Measurements from ENCODE around the gene MAT2A. TPM values are rescaled to one million over a fixed set of nuclear protein-coding genes. Genes with fewer than 3 reads are reported as not detected.

MAT2A gene
- 72.2 TPM for polyA plus RNA-seq

DNA sequence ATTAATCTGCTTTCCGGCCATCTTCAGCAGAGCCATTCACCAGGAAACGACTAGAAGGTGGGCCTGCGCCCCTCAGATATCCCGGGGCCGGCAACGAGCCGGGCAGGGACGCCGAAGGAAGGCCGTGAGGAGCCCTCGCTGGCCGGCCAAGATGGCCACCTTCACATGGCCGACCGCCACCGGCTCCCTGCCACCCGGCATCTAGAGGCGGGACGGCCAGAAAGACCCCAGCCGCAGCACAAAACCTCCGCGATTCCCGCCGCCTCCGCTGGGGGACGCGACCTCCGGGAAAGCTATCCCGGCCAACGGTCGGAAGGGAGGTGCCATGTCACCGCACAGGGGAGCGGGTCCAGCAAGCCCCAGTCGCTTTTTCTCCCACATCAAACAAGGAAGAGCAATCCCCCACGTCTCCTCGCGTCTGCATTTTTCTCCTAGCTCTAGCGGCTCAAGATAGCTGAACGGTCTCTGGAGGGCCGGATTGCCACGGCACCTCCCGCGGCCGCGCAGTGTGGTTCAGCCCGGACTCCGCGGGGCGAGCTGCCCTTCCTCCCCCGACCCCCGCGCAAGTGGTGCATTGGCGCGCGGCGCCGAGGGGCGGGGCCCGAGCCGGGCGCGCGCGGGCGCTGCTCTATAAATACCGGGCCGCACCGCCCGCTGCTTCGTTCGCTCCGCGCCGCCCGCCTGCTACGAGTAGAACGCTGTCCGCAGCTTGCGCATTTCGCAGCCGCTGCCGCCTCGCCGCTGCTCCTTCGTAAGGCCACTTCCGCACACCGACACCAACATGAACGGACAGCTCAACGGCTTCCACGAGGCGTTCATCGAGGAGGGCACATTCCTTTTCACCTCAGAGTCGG, at the start of gene MAT2A:
MAT2A (plus strand) TSS at position 662 of the 854 bp plus-strand sequence; CDS start at position 782, 120 bp downstream.
- H3K4me1 Mint-ChIP-seq = peaks cover 24 to 34% (median 25%) of the 10 kb centered on the region in 3 donors
- peak within 1 kb of the TSS; percentile 94 to 98 (median 95) for H3K27ac Mint-ChIP-seq
- H3K4me3 Mint-ChIP-seq = peak within 1 kb of the TSS; percentile 94 to 98 (median 96)
- H3K9me3 Mint-ChIP-seq = peaks cover 0 to 2% (median 0%) of the 10 kb centered on the region in 3 donors
- H3K27me3 Mint-ChIP-seq = no peaks in the 10 kb centered on the region
- peaks cover 3% of the 10 kb centered on the region for H3K36me3 Mint-ChIP-seq

DNA sequence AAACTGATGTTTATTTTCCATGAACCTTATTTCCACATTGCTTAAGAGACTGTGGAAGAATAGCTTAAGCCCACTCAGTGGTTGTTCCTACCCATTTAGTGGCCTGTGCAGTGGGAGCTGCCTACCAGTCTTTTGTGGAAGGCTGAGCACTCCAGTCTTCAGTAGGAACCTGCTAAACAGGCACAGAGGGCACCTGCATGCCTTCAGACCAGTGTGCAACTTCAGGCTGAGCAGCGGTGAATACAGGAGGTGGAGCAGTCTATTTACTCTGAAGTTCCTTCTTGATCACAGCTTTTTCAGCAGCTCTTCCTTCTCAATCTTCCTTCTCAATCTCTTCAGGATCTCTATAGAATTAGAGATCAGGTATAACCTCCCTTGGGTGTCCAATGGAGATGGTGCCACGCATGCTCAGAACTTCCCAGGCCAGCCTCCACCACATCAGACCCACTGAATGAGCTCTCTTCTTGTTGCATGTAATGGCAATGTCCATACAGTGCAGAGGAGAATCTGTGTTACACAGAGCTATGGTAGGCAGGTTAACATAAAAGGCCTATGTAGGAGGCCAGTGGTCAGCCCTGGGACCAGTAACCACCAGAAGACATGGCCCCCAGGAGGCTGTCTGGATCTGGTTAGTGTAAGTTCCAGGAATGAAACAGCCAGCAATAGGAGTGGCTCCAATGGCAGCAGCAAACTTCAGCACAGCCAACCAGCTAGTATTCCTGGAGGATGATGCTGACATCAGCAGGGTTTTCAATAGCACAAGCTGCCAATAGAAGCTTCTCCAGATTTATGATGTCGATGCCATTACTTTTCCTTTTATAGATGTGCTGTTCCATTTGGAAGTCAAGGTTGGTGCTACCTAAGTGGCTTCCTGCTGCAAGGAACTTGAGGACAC, 47.9 kb upstream of the MAT2A start:
- Mint-ChIP-seq H3K4me1 (peaks cover 0 to 2% (median 0%) of the 10 kb centered on the region in 3 donors), H3K27me3 (peaks cover 5% of the 10 kb centered on the region), H3K27ac (no peak overlapping the region), H3K36me3 (no peaks in the 10 kb centered on the region), H3K9me3 (peaks cover 3 to 7% (median 4%) of the 10 kb centered on the region in 3 donors), H3K4me3 (no peak overlapping the region)

DNA sequence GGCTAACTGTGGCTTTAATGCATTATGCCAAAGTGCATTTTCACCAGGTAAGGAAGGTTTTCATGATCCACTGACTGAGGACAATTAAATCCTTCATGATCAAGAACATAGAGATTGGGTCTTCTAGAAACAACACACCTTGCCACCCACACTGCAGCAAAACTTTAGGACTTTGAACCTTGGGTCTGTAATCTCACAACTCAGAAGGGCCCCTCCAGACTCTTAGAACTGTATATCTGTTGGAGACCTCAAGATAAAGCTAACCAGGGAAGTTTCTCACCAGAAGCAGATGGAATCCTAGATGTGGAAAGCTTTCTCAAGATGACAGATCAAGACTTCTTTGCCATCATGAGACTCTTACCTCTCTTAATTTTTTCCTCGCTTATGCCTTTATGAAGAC, 42.5 kb upstream of the MAT2A start:
- H3K4me3 Mint-ChIP-seq = no peak overlapping the region
- peaks cover 4% of the 10 kb centered on the region for H3K27me3 Mint-ChIP-seq
- H3K27ac Mint-ChIP-seq = no peak overlapping the region
- no peaks in the 10 kb centered on the region for H3K36me3 Mint-ChIP-seq
- H3K9me3 Mint-ChIP-seq = peaks cover 0 to 2% (median 0%) of the 10 kb centered on the region in 3 donors
- peaks cover 4 to 12% (median 10%) of the 10 kb centered on the region in 3 donors for H3K4me1 Mint-ChIP-seq

DNA sequence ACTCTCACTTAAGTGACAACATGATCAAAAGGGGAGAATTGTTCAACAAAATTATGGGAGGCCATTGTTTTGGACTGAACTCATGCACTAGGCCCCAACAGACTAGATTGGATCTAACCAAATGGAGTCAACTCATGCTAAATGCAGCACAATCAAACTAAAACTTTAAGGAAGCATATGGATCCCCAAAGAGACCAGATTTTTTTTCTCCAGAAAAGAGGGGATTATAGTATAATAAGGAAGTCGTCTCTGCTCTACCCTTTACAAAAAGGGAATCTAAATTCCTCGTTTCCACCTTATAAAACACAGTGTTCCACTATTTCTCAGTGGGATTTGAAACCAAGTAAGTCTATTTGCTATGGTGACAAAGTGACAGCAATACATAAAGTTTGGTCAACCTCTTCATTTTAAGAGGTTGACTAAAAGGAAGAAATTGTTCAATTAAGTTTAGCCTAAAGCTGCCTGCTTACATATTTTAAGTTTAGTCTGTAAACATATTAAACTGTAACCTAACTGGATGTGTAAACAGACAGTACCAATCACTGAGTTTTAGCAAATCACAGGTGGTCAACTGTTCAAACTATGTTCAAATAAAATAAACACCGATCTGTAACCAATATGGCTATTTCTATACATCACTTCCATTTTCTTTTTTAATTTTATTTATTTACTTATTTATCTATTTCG, 40.9 kb upstream of the MAT2A start:
- Mint-ChIP-seq H3K27me3 (peaks cover 4% of the 10 kb centered on the region), H3K4me1 (peaks cover 4 to 12% (median 10%) of the 10 kb centered on the region in 3 donors), H3K4me3 (no peak overlapping the region), H3K27ac (no peak overlapping the region), H3K36me3 (no peaks in the 10 kb centered on the region), H3K9me3 (peaks cover 0 to 2% (median 0%) of the 10 kb centered on the region in 3 donors)

DNA sequence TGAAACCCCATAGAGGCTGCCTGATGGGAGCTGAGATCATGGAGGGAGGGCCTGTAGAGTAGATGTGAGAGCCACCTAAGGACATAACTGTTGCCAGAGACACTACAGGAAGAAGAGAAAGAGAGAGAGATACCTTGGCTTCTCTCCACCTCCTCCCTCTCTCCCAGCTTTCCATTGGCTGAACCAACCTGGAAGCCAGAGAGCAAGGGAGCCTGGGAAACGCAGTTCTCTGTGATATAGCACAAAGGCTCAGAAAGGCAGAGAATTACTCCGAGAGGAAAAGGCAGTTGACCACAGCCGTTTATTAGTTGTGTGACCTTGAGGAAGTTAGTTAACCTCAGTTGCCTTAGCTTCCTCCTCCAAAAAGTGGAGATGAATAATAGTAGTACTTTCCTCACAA, 37.7 kb upstream of the MAT2A start:
- Mint-ChIP-seq H3K27ac (peak overlapping the region in 1 of 3 donors; percentile 30), H3K9me3 (peaks cover 0 to 2% (median 0%) of the 10 kb centered on the region in 3 donors), H3K4me3 (no peak overlapping the region), H3K4me1 (peaks cover 4 to 12% (median 8%) of the 10 kb centered on the region in 3 donors), H3K27me3 (peaks cover 1% of the 10 kb centered on the region), H3K36me3 (peaks cover under 1% of the 10 kb centered on the region)

DNA sequence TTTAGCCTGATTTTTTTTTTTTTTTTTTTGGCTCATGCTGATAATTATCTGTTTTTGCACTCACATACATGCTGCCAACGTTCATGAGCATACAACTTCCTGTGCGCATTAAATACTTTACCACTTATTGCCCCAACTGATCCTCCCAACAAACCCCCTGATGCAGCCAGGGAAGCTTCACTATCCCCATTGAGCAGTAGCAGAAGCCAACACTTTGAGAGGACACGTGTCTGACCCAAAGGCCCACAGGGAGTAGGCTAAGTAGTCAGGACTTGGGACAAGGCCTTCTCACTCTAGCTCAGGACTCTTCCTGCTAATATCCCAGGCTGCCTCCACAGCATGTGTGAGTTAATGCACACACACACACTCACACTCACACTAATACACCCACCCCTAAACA, 36.2 kb upstream of the MAT2A start:
- Mint-ChIP-seq H3K27ac (no peak overlapping the region), H3K9me3 (peaks cover 0 to 2% (median 0%) of the 10 kb centered on the region in 3 donors), H3K36me3 (peaks cover 2% of the 10 kb centered on the region), H3K4me1 (peaks cover 4 to 12% (median 8%) of the 10 kb centered on the region in 3 donors), H3K27me3 (peaks cover 1% of the 10 kb centered on the region), H3K4me3 (no peak overlapping the region)

DNA sequence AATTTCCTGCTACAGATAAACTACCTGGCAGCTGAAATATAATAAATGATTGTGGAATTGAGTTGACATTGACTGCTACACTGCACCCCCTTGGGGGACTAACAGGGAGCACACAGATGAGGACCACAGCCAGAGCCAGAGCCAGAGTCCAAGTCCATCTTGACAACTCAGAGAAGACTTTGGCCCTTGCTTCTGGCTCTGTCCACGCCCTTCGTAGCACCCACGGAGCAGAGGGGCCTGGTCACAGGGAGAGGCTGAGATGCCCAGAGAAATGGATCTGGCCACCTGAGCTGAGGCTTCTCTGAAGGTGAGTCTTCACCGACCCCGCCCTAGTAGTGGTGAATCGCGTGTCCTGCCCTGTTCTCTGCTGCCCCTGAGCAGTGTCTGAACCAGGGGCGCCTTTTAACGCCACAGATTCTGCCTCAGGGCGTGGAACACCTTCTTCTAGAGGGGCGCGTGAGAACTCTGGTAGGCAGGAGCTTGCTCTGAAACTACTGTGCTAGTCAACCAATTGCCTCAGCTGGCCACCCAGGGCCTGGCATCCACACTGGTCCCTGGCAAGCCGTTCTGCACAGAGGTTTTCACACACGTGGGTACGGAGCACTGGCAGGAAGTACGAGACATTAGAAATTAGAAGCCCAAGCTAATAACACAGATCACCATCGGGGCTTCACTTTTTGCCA, 35.7 kb upstream of the MAT2A start:
- Mint-ChIP-seq H3K9me3 (peaks cover 0 to 2% (median 0%) of the 10 kb centered on the region in 3 donors), H3K4me3 (no peak overlapping the region), H3K27me3 (peaks cover 1% of the 10 kb centered on the region), H3K36me3 (peaks cover 2% of the 10 kb centered on the region), H3K27ac (no peak overlapping the region), H3K4me1 (peaks cover 4 to 12% (median 8%) of the 10 kb centered on the region in 3 donors)

DNA sequence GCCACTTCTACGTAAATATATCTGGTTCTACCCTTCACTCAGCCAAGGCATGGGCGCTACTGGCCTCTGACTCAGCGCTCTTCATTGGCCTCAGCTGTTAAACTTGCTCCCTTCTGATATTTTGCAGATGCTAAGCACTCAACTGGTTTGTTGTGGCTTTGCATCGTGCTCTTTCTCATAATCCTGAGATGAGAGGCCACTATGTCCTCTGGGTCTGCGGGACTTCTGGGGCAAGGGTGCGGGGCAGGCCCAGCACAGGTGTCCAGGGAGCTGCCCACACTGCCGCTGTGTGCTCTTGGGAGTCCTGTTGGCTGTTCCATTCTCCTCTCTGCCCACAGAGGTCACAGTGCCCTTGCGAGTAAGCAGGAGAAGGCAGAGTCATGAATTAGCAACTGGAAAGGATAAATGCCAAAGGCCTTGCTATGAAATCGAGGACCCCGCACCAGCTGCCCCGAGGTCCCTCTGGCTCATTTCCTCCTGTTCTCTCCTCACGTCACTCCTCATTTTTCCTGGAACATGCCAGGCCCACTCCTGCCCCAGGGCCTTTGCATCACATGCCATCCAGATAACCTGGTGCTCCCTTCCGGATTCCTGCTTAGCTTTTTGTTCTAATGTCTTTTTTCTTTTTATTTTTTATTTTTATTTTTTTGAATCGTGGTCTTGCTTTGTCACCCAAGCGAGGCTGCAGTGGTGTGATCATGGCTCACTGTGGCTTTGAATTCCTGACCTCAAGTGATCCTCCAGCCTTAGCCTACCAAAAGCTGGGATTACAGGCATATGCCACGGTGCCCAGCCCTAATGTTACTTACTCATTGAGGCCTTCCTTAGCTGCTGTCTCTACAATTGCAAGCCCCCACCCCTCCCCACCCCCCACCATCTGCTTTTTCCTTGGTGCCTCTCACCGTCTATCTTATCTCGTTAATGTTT, 34.9 kb upstream of the MAT2A start:
- Mint-ChIP-seq H3K4me3 (no peak overlapping the region), H3K9me3 (peaks cover 0 to 2% (median 0%) of the 10 kb centered on the region in 3 donors), H3K4me1 (peaks cover 4 to 12% (median 8%) of the 10 kb centered on the region in 3 donors), H3K27ac (no peak overlapping the region), H3K36me3 (peaks cover 2% of the 10 kb centered on the region), H3K27me3 (peaks cover 1% of the 10 kb centered on the region)

DNA sequence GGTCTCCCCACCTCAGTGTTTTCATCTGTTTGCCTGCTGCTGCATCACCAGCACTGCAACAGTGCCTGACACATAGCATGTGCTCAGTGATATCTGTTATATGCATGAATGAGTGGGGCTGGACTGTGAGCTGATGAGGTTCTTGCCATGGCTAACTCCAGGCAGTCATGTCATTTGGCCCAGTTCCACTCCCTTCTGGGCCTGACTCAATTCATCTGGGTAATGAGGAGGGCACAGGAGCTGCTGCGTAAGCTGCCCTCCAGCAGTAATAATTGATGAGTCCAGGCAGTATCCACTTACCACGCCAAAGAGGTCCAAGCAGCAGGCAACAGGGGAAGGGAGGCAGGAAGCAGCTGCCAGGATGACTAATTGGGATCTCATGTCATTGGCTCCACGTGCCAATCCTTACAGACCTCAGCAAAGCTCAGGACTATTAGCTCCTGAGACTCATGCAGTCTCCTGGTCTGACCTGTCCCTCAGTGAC, 34.1 kb upstream of the MAT2A start:
- peaks cover 0 to 2% (median 0%) of the 10 kb centered on the region in 3 donors for H3K9me3 Mint-ChIP-seq
- peaks cover 4 to 12% (median 8%) of the 10 kb centered on the region in 3 donors for H3K4me1 Mint-ChIP-seq
- no peak overlapping the region for H3K27ac Mint-ChIP-seq
- H3K4me3 Mint-ChIP-seq = no peak overlapping the region
- H3K27me3 Mint-ChIP-seq = peaks cover 1% of the 10 kb centered on the region
- H3K36me3 Mint-ChIP-seq = peaks cover 3% of the 10 kb centered on the region

DNA sequence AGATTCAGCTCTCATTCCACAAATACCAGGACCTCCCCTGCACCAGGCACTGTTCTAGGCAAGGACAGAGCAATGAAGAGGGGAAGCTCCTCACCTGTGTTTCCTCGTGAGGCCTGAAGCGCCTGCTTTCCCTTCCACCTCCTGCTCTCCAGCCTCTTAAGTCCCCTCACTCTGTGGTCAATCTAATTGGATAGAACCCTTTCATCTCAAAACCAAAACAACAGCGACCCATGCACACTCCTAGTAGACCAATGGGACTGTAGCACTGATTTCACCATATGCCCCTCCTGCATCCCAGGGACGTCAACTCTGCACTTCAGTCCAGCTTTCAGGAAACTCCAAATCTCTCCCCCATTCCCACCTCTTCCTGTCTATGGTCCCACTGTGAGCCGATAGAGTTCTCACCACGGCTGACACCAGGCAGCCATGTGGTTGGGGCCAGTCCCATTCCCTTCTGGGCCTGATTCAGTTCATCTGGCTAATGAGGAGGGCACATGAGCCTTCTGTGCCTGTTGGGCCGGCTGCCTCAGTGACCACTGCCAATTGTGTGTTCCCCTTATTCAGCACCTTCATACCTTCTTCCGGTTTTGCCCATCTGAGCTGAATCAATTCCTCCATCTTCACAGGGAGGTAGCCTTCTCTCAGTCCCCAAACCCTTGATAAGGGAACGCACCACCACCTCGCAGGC, 33.3 kb upstream of the MAT2A start:
- H3K27me3 Mint-ChIP-seq = no peaks in the 10 kb centered on the region
- H3K27ac Mint-ChIP-seq = no peak overlapping the region
- H3K4me1 Mint-ChIP-seq = peaks cover 0 to 5% (median 0%) of the 10 kb centered on the region in 3 donors
- no peak overlapping the region for H3K4me3 Mint-ChIP-seq
- H3K9me3 Mint-ChIP-seq = peaks cover 0 to 2% (median 0%) of the 10 kb centered on the region in 3 donors
- peaks cover 3% of the 10 kb centered on the region for H3K36me3 Mint-ChIP-seq

DNA sequence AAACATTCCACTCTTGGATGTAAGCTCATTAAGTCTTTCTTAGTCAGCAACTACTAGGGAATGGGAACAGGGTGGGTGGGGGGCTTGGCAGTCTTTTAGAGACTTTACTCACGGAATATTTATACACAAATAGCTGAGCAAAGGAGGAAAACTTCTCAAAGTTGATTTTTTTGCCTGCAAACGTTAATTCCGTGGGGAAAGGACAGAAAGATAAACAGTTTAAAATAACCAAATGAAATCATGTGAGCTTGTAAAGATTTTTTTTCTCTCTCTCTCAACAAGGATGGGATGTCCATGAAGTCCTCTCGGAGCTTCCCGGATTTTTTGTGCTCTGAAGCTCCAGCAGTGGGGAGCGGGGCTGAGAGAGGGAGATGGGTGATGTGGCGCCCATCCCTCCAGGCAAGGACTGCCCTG, 32.2 kb upstream of the MAT2A start:
- peaks cover 3% of the 10 kb centered on the region for H3K36me3 Mint-ChIP-seq
- H3K4me3 Mint-ChIP-seq = no peak overlapping the region
- no peak overlapping the region for H3K27ac Mint-ChIP-seq
- no peaks in the 10 kb centered on the region for H3K27me3 Mint-ChIP-seq
- H3K9me3 Mint-ChIP-seq = peaks cover 0 to 2% (median 0%) of the 10 kb centered on the region in 3 donors
- no peaks in the 10 kb centered on the region for H3K4me1 Mint-ChIP-seq

DNA sequence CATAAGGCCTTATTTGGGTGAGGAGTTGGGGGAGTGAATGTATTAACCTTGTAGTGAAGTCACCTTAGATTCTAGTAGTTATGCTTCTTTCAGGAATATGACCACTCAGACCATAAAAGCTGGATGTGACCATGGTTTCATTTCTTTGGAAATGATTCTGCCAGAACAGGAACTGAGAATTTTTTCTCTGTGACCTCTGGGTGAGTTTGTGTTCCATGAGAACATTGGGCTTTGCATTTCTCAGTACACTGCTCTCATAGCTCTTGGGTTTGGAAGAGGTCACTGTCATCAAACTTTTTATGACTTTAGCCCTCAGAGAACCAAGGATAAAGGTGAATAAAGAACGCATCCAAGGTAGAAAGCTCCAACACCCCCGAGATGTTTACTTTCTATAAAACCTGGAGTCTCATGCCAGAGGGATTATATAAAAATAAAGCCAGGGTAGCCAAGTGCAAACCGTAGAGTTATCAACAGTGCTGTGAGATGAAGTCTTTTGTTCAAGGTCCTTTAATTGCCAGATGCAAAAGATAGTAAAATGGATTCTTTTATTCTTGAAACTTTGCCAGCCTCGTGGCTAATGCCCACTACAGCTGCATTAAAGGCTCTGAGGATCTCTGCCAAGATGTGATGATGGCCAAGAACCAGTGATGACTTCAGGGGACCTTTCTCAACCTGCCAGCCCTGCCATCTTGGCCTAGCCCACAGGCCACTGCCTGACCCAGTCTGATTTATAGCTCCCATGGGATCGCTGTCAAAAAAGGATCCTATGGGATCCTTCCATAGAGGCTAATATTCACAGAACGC, 27.8 kb upstream of the MAT2A start:
- no peaks in the 10 kb centered on the region for H3K4me1 Mint-ChIP-seq
- H3K9me3 Mint-ChIP-seq = peaks cover 0 to 2% (median 0%) of the 10 kb centered on the region in 3 donors
- H3K36me3 Mint-ChIP-seq = peaks cover 3% of the 10 kb centered on the region
- H3K27ac Mint-ChIP-seq = no peak overlapping the region
- no peaks in the 10 kb centered on the region for H3K27me3 Mint-ChIP-seq
- no peak overlapping the region for H3K4me3 Mint-ChIP-seq
